Cardiac fibroblast (primary cell): ENCODE data around the gene L3MBTL2.

ENCODE experiments used
- DNase-seq, 2 donors: peaks; one replicate each; pipeline versions ENCODE4 v3.0.0 to v3.0.0-alpha.2; 2010; ENCODE audit warnings: low read depth in 2 of 2
- H3K4me3 ChIP-seq, 2 donors: replicated peaks in 1 of 2; 1 replicate in 1 of 2; 2 replicates in 1 of 2; pipeline ENCODE4 v1.5.1; 2011; ENCODE audit warnings: low read depth in 2 of 2, low read length in 2 of 2, mild to moderate bottlenecking in 2 of 2, moderate library complexity in 1 of 2
- CTCF ChIP-seq: IDR thresholded peaks from one replicate; pipeline ENCODE4 v1.5.1; 2011; ENCODE audit warnings: low read depth, mild to moderate bottlenecking, low read length, inconsistent platforms

The L3MBTL2 gene

GRCh38 chr22:41271787-41272186 lies 66.7 kb downstream of the L3MBTL2 start:
- H3K4me3 ChIP-seq: no peak overlapping the region
- no peak for TF ChIP-seq CTCF
- DNase-seq: no peak

GRCh38 chr22:41273128-41273527 lies 68.0 kb downstream of the L3MBTL2 start:
- no peak overlapping the region for H3K4me3 ChIP-seq
- TF ChIP-seq CTCF: no peak
- no peak for DNase-seq

GRCh38 chr22:41274856-41275255 lies 69.7 kb downstream of the L3MBTL2 start:
- no peak overlapping the region for H3K4me3 ChIP-seq
- TF ChIP-seq CTCF: no peak
- DNase-seq: no peak

- no peak for TF ChIP-seq CTCF
- H3K4me3 ChIP-seq: no peak overlapping the region
- DNase-seq: no peak
Observed at GRCh38 chr22:41280065-41280464, 75.0 kb downstream of the L3MBTL2 start.

GRCh38 chr22:41280854-41281253 lies 75.7 kb downstream of the L3MBTL2 start:
- no peak overlapping the region for H3K4me3 ChIP-seq
- no peak for TF ChIP-seq CTCF
- DNase-seq: no peak
